Measurements from ENCODE around the gene KCNMB1. TPM values are rescaled to one million over a fixed set of nuclear protein-coding genes. Genes with fewer than 3 reads are reported as not detected.

KCNMB1 gene
- total and polyA plus RNA-seq, 3 experiments from 2014 or later, result not detected

DNA sequence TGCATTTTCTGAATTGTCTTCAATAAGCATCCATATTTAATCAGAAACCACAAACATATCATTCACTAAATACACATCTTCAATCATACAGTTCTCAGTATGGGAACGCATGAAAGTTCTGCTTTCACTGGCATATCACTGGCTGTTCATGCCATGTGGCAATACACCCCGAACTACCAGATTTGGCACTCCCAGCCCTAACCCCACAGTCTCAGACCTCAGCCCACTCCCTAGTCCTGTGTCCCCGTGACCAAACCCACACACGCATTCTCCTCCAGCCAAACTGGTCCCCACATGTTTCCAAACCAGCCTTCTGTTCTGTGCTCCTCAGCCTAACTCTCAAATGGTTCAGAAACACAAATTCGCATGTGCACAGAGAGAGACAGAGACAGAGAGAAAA, 20.6 kb downstream of the KCNMB1 start:
- no peaks in the 10 kb centered on the region for H3K36me3 Mint-ChIP-seq
- Histone ChIP-seq H3K27me3 (ENCODE audit: insufficient read depth, low read length, poor library complexity, severe bottlenecking) (no peaks in the 10 kb centered on the region), H3K4me3 (ENCODE audit: low read length) (no peak overlapping the region), H3K9me3 (ENCODE audit: low read length) (no peaks in the 10 kb centered on the region), H3K4me1 (ENCODE audit: insufficient read depth, low read length) (no peaks in the 10 kb centered on the region), H3K27ac (ENCODE audit: low read depth, low read length) (no peak overlapping the region), H3K36me3 (ENCODE audit: insufficient read depth, low read length) (no peaks in the 10 kb centered on the region)
- ChIA-PET CTCF (no interaction called here), POLR2A (no interaction called here)
- DNase-seq, result no peak
- H3K9me3 Mint-ChIP-seq, result no peaks in the 10 kb centered on the region
- no peak overlapping the region for H3K27ac Mint-ChIP-seq
- H3K27me3 Mint-ChIP-seq, result peaks cover 3 to 7% of the 10 kb centered on the region in 2 donors
- no peak overlapping the region for H3K4me3 Mint-ChIP-seq
- no peaks in the 10 kb centered on the region for H3K4me1 Mint-ChIP-seq

DNA sequence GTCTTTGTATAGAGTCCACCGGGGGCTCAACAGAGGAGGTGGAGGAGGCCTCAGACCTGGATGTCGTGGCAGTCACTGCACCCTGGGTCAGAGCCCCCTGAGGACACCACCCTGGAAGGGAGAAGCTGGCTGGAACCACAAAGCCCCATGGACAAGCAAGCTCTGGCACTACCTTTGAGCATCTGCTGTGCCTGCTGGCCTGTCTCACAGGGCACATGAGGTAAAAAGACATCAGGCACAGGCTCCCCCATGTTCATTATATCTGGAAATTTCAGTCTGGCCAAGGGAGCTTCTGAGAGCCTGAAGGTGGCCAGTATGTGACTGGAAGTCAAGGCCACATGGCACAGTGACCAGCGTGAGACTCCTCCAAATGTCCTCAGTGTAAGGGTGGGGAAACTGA, 22.9 kb downstream of the KCNMB1 start:
- no peaks in the 10 kb centered on the region for H3K9me3 ChIP-seq (ENCODE audit: low read length)
- POLR2A ChIA-PET, result no interaction called here
- CTCF ChIA-PET, result no interaction called here
- Mint-ChIP-seq H3K4me1 (no peaks in the 10 kb centered on the region), H3K36me3 (no peaks in the 10 kb centered on the region), H3K9me3 (no peaks in the 10 kb centered on the region), H3K4me3 (no peak overlapping the region), H3K27ac (no peak overlapping the region), H3K27me3 (peaks cover 0 to 1% of the 10 kb centered on the region in 2 donors)
- no peaks in the 10 kb centered on the region for H3K27me3 ChIP-seq (ENCODE audit: insufficient read depth, low read length, poor library complexity, severe bottlenecking)
- no peak overlapping the region for H3K4me3 ChIP-seq (ENCODE audit: low read length)
- no peak overlapping the region for H3K27ac ChIP-seq (ENCODE audit: low read depth, low read length)
- no peak for DNase-seq
- no peaks in the 10 kb centered on the region for H3K4me1 ChIP-seq (ENCODE audit: insufficient read depth, low read length)
- no peaks in the 10 kb centered on the region for H3K36me3 ChIP-seq (ENCODE audit: insufficient read depth, low read length)

DNA sequence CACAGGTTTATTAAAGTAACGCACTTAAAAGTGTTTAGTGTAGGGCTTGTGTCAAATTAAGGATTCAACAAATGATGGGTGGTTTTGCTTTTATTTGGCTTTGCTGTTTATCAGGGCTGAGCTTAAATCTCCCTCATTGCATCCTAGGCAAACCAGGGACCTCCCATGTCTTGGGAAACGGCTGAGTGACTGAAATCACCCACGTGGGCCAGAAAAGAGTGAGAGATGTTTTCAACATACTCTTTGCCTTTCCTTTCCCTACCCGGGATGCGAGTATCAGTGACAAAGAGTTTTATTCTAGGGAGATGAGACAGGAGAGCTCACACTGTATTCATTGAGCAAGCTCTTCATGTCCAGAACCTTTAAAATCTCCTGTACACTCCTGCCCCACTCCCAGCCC, 23.3 kb downstream of the KCNMB1 start:
- Histone ChIP-seq H3K36me3 (ENCODE audit: insufficient read depth, low read length) (no peaks in the 10 kb centered on the region), H3K27me3 (ENCODE audit: insufficient read depth, low read length, poor library complexity, severe bottlenecking) (no peaks in the 10 kb centered on the region), H3K4me1 (ENCODE audit: insufficient read depth, low read length) (no peaks in the 10 kb centered on the region), H3K27ac (ENCODE audit: low read depth, low read length) (no peak overlapping the region), H3K4me3 (ENCODE audit: low read length) (no peak overlapping the region), H3K9me3 (ENCODE audit: low read length) (no peaks in the 10 kb centered on the region)
- H3K4me3 Mint-ChIP-seq, result no peak overlapping the region
- peaks cover 0 to 1% of the 10 kb centered on the region in 2 donors for H3K27me3 Mint-ChIP-seq
- no peaks in the 10 kb centered on the region for H3K9me3 Mint-ChIP-seq
- no peaks in the 10 kb centered on the region for H3K36me3 Mint-ChIP-seq
- ChIA-PET POLR2A (no interaction called here), CTCF (no interaction called here)
- no peak for DNase-seq
- H3K4me1 Mint-ChIP-seq, result no peaks in the 10 kb centered on the region
- H3K27ac Mint-ChIP-seq, result no peak overlapping the region

DNA sequence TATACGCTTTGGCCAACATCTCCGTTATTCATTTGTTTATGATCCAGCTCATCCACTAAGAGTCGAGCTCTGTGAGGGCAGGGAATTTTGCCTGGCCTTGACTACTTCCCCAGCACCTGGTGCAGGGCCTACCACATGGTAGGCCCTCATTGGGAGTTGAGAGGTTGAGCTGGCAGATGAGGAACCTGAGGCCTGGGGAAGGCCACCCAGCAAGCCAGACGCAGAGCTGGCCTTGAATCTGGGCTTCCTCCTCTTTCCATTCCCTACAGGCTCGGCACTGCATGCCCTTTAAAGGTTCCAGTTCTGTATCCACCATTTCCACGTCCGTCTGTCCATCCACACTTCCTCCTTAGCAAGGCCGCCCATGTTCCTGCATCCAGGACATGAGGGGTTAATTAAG, 24.2 kb downstream of the KCNMB1 start:
- Histone ChIP-seq H3K9me3 (ENCODE audit: low read length) (no peaks in the 10 kb centered on the region), H3K36me3 (ENCODE audit: insufficient read depth, low read length) (no peaks in the 10 kb centered on the region), H3K4me1 (ENCODE audit: insufficient read depth, low read length) (no peaks in the 10 kb centered on the region), H3K27me3 (ENCODE audit: insufficient read depth, low read length, poor library complexity, severe bottlenecking) (no peaks in the 10 kb centered on the region), H3K27ac (ENCODE audit: low read depth, low read length) (no peak overlapping the region), H3K4me3 (ENCODE audit: low read length) (no peak overlapping the region)
- Mint-ChIP-seq H3K4me3 (no peak overlapping the region), H3K36me3 (no peaks in the 10 kb centered on the region), H3K4me1 (no peaks in the 10 kb centered on the region), H3K9me3 (no peaks in the 10 kb centered on the region), H3K27me3 (peaks cover 0 to 1% of the 10 kb centered on the region in 2 donors), H3K27ac (no peak overlapping the region)
- ChIA-PET CTCF (no interaction called here), POLR2A (no interaction called here)
- DNase-seq, result no peak

DNA sequence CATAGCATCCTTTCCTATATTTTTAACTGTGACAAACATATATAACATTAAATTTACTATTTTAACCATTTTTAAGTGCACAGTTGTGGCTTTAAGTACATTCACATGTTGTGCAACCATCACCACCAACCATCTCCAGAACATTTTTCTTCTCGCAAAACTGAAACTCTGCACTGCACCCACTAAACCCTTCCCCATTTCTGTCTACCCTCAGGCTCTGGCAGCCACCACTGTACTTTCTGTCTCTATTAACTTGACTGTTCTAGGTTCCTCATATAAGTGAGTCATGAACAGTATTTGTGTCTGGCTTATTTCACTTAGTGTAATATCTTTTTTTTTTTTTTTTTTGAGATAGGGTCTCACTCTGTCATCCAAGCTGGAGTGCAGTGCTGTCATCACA, 25.5 kb downstream of the KCNMB1 start:
- no peaks in the 10 kb centered on the region for H3K9me3 Mint-ChIP-seq

DNA sequence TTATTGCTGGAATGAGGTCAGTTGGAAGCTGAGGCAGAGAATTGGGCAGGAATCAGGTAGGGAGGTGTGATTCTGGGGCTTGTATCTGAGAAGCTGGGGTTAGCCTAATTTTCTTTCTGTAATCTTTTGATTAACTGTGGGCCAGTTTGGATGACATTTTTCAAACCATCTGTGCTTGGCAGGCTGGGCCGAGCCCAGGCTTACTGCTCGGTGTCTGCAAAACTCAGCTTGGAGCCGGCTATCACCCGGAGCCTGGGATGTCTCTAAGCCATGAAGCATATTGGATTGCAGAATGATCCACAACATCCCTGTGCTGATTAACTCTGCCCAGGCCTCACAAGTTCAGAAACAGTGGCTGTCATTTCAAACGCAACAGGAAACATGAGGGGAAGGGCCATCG, 26.5 kb downstream of the KCNMB1 start:
- Mint-ChIP-seq H3K4me3 (no peak overlapping the region), H3K9me3 (no peaks in the 10 kb centered on the region), H3K27me3 (peaks cover 0 to 1% of the 10 kb centered on the region in 2 donors), H3K27ac (no peak overlapping the region), H3K4me1 (no peaks in the 10 kb centered on the region), H3K36me3 (no peaks in the 10 kb centered on the region)
- ChIA-PET POLR2A (no interaction called here), CTCF (no interaction called here)
- Histone ChIP-seq H3K9me3 (ENCODE audit: low read length) (no peaks in the 10 kb centered on the region), H3K27me3 (ENCODE audit: insufficient read depth, low read length, poor library complexity, severe bottlenecking) (no peaks in the 10 kb centered on the region), H3K36me3 (ENCODE audit: insufficient read depth, low read length) (no peaks in the 10 kb centered on the region), H3K4me3 (ENCODE audit: low read length) (no peak overlapping the region), H3K4me1 (ENCODE audit: insufficient read depth, low read length) (no peaks in the 10 kb centered on the region), H3K27ac (ENCODE audit: low read depth, low read length) (no peak overlapping the region)
- no peak for DNase-seq

More for the DNA sequence above, 25.5 kb downstream of the KCNMB1 start:
- Histone ChIP-seq H3K36me3 (ENCODE audit: insufficient read depth, low read length) (no peaks in the 10 kb centered on the region), H3K9me3 (ENCODE audit: low read length) (no peaks in the 10 kb centered on the region), H3K4me1 (ENCODE audit: insufficient read depth, low read length) (no peaks in the 10 kb centered on the region), H3K27ac (ENCODE audit: low read depth, low read length) (no peak overlapping the region), H3K27me3 (ENCODE audit: insufficient read depth, low read length, poor library complexity, severe bottlenecking) (no peaks in the 10 kb centered on the region), H3K4me3 (ENCODE audit: low read length) (no peak overlapping the region)
- CTCF ChIA-PET, result no interaction called here
- no peaks in the 10 kb centered on the region for H3K4me1 Mint-ChIP-seq
- no peak overlapping the region for H3K27ac Mint-ChIP-seq
- H3K4me3 Mint-ChIP-seq, result no peak overlapping the region
- no peaks in the 10 kb centered on the region for H3K36me3 Mint-ChIP-seq
- DNase-seq, result no peak
- H3K27me3 Mint-ChIP-seq, result peaks cover 0 to 1% of the 10 kb centered on the region in 2 donors
- POLR2A ChIA-PET, result no interaction called here

DNA sequence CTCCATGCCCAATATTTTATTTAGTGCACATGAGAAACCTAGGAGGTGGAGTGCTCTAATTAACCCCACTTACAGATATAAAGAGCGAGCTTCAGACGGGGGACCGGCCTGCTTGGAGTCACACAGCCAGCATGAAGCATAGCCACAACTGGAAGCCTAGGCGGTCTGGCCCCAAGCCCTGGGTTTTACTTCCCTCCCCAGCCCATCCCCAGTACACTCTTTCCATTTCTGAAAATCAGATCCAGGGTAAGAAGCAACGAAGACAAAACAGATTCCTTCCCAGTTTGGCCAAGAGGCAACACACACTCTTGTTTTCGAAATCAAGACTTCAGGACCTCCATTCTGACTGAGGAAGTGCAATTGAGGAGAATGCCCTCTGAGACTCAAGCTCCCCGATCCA, 27.1 kb downstream of the KCNMB1 start:
- CTCF ChIA-PET, result interaction anchor here (1.4 kb wide), 1 partner anchor 136 kb away, joined by 3 read pairs; no protein-coding TSS in a partner anchor
- no peaks in the 10 kb centered on the region for H3K4me1 Mint-ChIP-seq

DNA sequence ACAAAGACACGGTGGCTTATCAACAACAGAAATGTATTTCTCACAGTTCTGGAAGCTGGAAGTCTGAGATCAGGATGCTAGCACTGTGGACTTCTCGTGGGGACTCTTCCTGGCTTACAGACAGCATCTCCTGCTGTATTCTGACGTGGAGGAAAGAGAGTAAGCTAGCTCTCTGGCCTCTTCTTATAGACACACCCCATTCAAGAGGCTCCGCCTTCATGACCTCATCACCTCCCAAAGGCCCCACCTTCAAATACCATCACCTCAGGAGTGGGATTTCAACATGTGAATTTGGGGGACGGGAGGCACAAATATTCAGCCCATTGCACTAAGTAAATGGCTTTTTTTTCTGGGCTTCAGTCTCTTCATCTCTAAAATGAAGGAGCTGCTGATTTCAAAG, 27.6 kb downstream of the KCNMB1 start:
- Mint-ChIP-seq H3K27ac (peak overlapping the region in 1 of 8 donors; percentile 33), H3K4me1 (no peaks in the 10 kb centered on the region), H3K27me3 (peaks cover 0 to 3% of the 10 kb centered on the region in 2 donors), H3K36me3 (no peaks in the 10 kb centered on the region), H3K4me3 (no peak overlapping the region), H3K9me3 (no peaks in the 10 kb centered on the region)
- Histone ChIP-seq H3K27me3 (ENCODE audit: insufficient read depth, low read length, poor library complexity, severe bottlenecking) (no peaks in the 10 kb centered on the region), H3K36me3 (ENCODE audit: insufficient read depth, low read length) (no peaks in the 10 kb centered on the region), H3K27ac (ENCODE audit: low read depth, low read length) (no peak overlapping the region), H3K4me1 (ENCODE audit: insufficient read depth, low read length) (no peaks in the 10 kb centered on the region), H3K9me3 (ENCODE audit: low read length) (no peaks in the 10 kb centered on the region), H3K4me3 (ENCODE audit: low read length) (no peak overlapping the region)
- no peak for DNase-seq
- CTCF ChIA-PET, result interaction anchor here (1.4 kb wide), 1 partner anchor 136 kb away, joined by 3 read pairs; no protein-coding TSS in a partner anchor
- POLR2A ChIA-PET, result no interaction called here

More for the DNA sequence above, 27.1 kb downstream of the KCNMB1 start:
- H3K27ac ChIP-seq (ENCODE audit: low read depth, low read length), result no peak overlapping the region
- H3K27me3 Mint-ChIP-seq, result peaks cover 0 to 2% of the 10 kb centered on the region in 2 donors
- no peaks in the 10 kb centered on the region for H3K9me3 ChIP-seq (ENCODE audit: low read length)
- POLR2A ChIA-PET, result no interaction called here
- H3K36me3 ChIP-seq (ENCODE audit: insufficient read depth, low read length), result no peaks in the 10 kb centered on the region
- no peak overlapping the region for H3K4me3 ChIP-seq (ENCODE audit: low read length)
- no peak for DNase-seq
- no peak overlapping the region for H3K4me3 Mint-ChIP-seq
- H3K27me3 ChIP-seq (ENCODE audit: insufficient read depth, low read length, poor library complexity, severe bottlenecking), result no peaks in the 10 kb centered on the region
- H3K9me3 Mint-ChIP-seq, result no peaks in the 10 kb centered on the region
- no peaks in the 10 kb centered on the region for H3K4me1 ChIP-seq (ENCODE audit: insufficient read depth, low read length)
- H3K27ac Mint-ChIP-seq, result no peak overlapping the region
- H3K36me3 Mint-ChIP-seq, result no peaks in the 10 kb centered on the region

DNA sequence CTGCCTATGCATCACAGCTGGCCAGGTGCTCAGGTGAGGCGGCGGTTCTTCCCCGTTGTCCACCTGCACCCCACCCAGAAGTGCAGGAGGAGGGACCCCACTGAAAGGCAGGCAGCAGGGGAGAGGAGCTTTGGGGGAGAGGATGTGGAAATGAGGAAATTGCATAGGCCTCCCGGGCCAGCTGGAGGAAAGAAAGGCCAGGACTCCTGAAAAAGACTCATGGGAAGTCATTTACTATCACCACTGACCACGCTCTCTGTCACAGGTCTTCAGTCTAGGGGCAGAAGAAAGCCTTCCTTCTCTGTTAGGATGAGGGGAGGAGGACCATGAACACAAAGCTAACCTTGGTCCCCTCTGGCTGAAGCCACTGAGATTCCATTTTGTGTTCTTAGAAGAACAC, 28.1 kb downstream of the KCNMB1 start:
- Histone ChIP-seq H3K27ac (ENCODE audit: low read depth, low read length) (no peak overlapping the region), H3K4me3 (ENCODE audit: low read length) (no peak overlapping the region), H3K36me3 (ENCODE audit: insufficient read depth, low read length) (no peaks in the 10 kb centered on the region), H3K9me3 (ENCODE audit: low read length) (no peaks in the 10 kb centered on the region), H3K27me3 (ENCODE audit: insufficient read depth, low read length, poor library complexity, severe bottlenecking) (no peaks in the 10 kb centered on the region), H3K4me1 (ENCODE audit: insufficient read depth, low read length) (no peaks in the 10 kb centered on the region)
- ChIA-PET CTCF (interaction anchor here (1.4 kb wide), 1 partner anchor 135 kb away, joined by 3 read pairs; no protein-coding TSS in a partner anchor), POLR2A (no interaction called here)
- no peak for DNase-seq
- H3K4me3 Mint-ChIP-seq, result no peak overlapping the region
- H3K27me3 Mint-ChIP-seq, result peaks cover 0 to 3% of the 10 kb centered on the region in 2 donors
- no peak overlapping the region for H3K27ac Mint-ChIP-seq
- H3K9me3 Mint-ChIP-seq, result no peaks in the 10 kb centered on the region
- H3K4me1 Mint-ChIP-seq, result no peaks in the 10 kb centered on the region
- no peaks in the 10 kb centered on the region for H3K36me3 Mint-ChIP-seq

All from CD8-positive, alpha-beta memory T cell (primary cell).